B cell (primary cell): Measurements from ENCODE around the gene ACIN1. TPM values are rescaled to one million over a fixed set of nuclear protein-coding genes. Genes with fewer than 3 reads are reported as not detected.

ENCODE experiments used
- ATAC-seq: fragments of 200-7000 bp; cut with Tn5 transposase; one replicate; pipeline ENCODE4 v1.10.0; 2021; ENCODE audit warnings: low read depth, mild to moderate bottlenecking, moderate number of reproducible peaks, moderate library complexity
- CTCF ChIA-PET: fragments of 350-600 bp; sonication (Branson Sonifier 250); formaldehyde crosslinking; loops from one replicate; lab custom pipeline; 2021; ENCODE audit warnings: antibody characterized with exemption, inconsistent platforms; lab: Charles Lee
- POLR2A ChIA-PET: fragments of 350-600 bp; sonication (Branson Sonifier 250); formaldehyde crosslinking; loops from one replicate; lab custom pipeline; 2021; ENCODE audit warnings: antibody characterized with exemption; lab: Charles Lee
- DNase-seq: peaks from one replicate; pipeline ENCODE4 v3.0.0; 2013
- H2AFZ ChIP-seq: 2 replicates; pipeline ENCODE4 v1.6.1; 2012; ENCODE audit warnings: mild to moderate bottlenecking, low read depth, low read length; ENCODE audit not compliant: insufficient read depth, poor library complexity, severe bottlenecking
- H3K27ac ChIP-seq, 2 donors: 1 replicate in 1 of 2; 2 replicates in 1 of 2; pipeline ENCODE4 v1.5.1; 2012 to 2013; ENCODE audit warnings: low read length in 2 of 2, mild to moderate bottlenecking in 2 of 2, moderate library complexity in 1 of 2
- H3K27me3 ChIP-seq, 4 experiments: fragments of 200-600 bp in 1 of 4; sonication (generic) in 1 of 4; replicated peaks in 1 of 4; 1 replicate in 2 of 4; 2 replicates in 2 of 4; pipeline versions ENCODE4 v1.6.1 to v1.7.0; 2013 to 2016; ENCODE audit warnings: low read length in 3 of 4, mild to moderate bottlenecking in 2 of 4, mixed read lengths in 1 of 4, moderate library complexity in 1 of 4; ENCODE audit not compliant: insufficient read depth in 4 of 4, control insufficient read depth in 3 of 4; ENCODE audit errors: control extremely low read depth in 1 of 4
- H3K36me3 ChIP-seq, 2 experiments: replicated peaks in 1 of 2; 1 replicate in 1 of 2; 2 replicates in 1 of 2; pipeline versions ENCODE4 v1.6.1 to v1.7.1; 2013; ENCODE audit warnings: low read length in 1 of 2; ENCODE audit not compliant: insufficient read depth in 2 of 2, control insufficient read depth in 1 of 2; ENCODE audit errors: control extremely low read depth in 1 of 2, extremely low read depth in 1 of 2
- H3K4me1 ChIP-seq, 2 donors: fragments of 200-600 bp in 1 of 2; sonication (generic) in 1 of 2; 1 replicate in 1 of 2; 2 replicates in 1 of 2; pipeline versions ENCODE4 v1.5.1 to v1.6.1; 2013 to 2017; ENCODE audit warnings: low read length in 2 of 2; ENCODE audit not compliant: control insufficient read depth in 2 of 2, insufficient read depth in 2 of 2
- H3K4me2 ChIP-seq: replicated peaks from 2 replicates; pipeline ENCODE3; 2012; ENCODE audit warnings: mild to moderate bottlenecking, low read depth, low read length; ENCODE audit not compliant: poor library complexity, severe bottlenecking
- H3K4me3 ChIP-seq, 5 experiments: fragments of 200-600 bp in 1 of 5; sonication (generic) in 1 of 5; 1 replicate in 3 of 5; 2 replicates in 2 of 5; pipeline versions ENCODE4 v1.5.1 to v1.7.0; 2011 to 2016; ENCODE audit warnings: low read length in 4 of 5, mild to moderate bottlenecking in 4 of 5, low read depth in 2 of 5, control low read depth in 1 of 5, moderate library complexity in 1 of 5; ENCODE audit not compliant: insufficient read depth in 1 of 5; ENCODE audit errors: control extremely low read depth in 1 of 5, extremely low read depth in 1 of 5
- H3K79me2 ChIP-seq: fragments of 200-600 bp; sonication (generic); one replicate; pipeline ENCODE4 v1.6.0; 2016; ENCODE audit warnings: low read length; ENCODE audit not compliant: control insufficient read depth, insufficient read depth
- H3K9ac ChIP-seq: fragments of 200-600 bp; sonication (generic); 2 replicates; pipeline ENCODE4 v1.6.1; 2017; ENCODE audit warnings: mild to moderate bottlenecking, low read length, moderate library complexity
- H3K9me3 ChIP-seq, 3 donors: one replicate each; pipeline versions ENCODE4 v1.6.1 to v1.7.1; 2013; ENCODE audit warnings: low read length in 2 of 3; ENCODE audit not compliant: control insufficient read depth in 2 of 3, insufficient read depth in 1 of 3; ENCODE audit errors: control extremely low read depth in 1 of 3
- H4K20me1 ChIP-seq: 2 replicates; pipeline ENCODE4 v1.6.0; 2012; ENCODE audit warnings: mild to moderate bottlenecking, low read length; ENCODE audit not compliant: insufficient read depth, control insufficient read depth, poor library complexity, severe bottlenecking
- H3K27ac Mint-ChIP-seq: one replicate; pipeline ENCODE4 v1.8.0; 2021; ENCODE audit warnings: mixed read lengths
- H3K27me3 Mint-ChIP-seq: one replicate; pipeline ENCODE4 v1.8.0; 2021; ENCODE audit warnings: mixed read lengths
- H3K4me1 Mint-ChIP-seq: one replicate; pipeline ENCODE4 v1.8.0; 2021; ENCODE audit warnings: mixed read lengths
- H3K4me3 Mint-ChIP-seq: one replicate; pipeline ENCODE4 v1.8.0; 2021; ENCODE audit warnings: mixed read lengths
- H3K9me3 Mint-ChIP-seq: one replicate; pipeline ENCODE4 v1.8.0; 2022; ENCODE audit warnings: mixed read lengths; ENCODE audit not compliant: insufficient read depth
- EZH2 ChIP-seq: IDR thresholded peaks from 2 replicates; pipeline ENCODE4 v1.6.1; 2012; ENCODE audit warnings: borderline replicate concordance, low read depth, mild to moderate bottlenecking, moderate library complexity, low read length; ENCODE audit not compliant: insufficient read depth, poor library complexity, severe bottlenecking
- WGBS: methylation state at CpG from one replicate; pipeline ENCODE4 v1.1.5; 2013; ENCODE audit warnings: missing lambda C conversion rate; ENCODE audit not compliant: insufficient coverage; 5-methylcytosine and 5-hydroxymethylcytosine counted together
- intact Hi-C: fragments of 100-400 bp; cut with micrococcal nuclease; formaldehyde crosslinking; loops from one replicate; pipeline ENCODE4 v1.10.0; 2022
- polyA plus RNA-seq: library from polyadenylated mRNA; depleted of rRNA; stranded (reverse); fragments of >200 nt; gene quantifications from 2 replicates; pipeline ENCODE4 v1.2.3, GENCODE V29; 2012
- total RNA-seq, 2 donors: library from RNA; stranded (reverse); fragments of 120-200 nt in 1 of 2; gene quantifications; 1 replicate in 1 of 2; 2 replicates in 1 of 2; pipeline versions ENCODE4 v1.2.3 to v1.2.4, GENCODE V29; 2013 to 2022
- TF ChIP-seq, protein P1 (sequence below): fragments of 200-600 bp; IDR thresholded peaks from one replicate; pipeline ENCODE4 v1.8.0; 2022; ENCODE audit warnings: antibody characterized with exemption, mild to moderate bottlenecking

Gene ACIN1
- total and polyA plus RNA-seq, 2 donors (not counting 1 experiment from before 2014, with no cell fraction given): 178 to 359 TPM

DNA sequence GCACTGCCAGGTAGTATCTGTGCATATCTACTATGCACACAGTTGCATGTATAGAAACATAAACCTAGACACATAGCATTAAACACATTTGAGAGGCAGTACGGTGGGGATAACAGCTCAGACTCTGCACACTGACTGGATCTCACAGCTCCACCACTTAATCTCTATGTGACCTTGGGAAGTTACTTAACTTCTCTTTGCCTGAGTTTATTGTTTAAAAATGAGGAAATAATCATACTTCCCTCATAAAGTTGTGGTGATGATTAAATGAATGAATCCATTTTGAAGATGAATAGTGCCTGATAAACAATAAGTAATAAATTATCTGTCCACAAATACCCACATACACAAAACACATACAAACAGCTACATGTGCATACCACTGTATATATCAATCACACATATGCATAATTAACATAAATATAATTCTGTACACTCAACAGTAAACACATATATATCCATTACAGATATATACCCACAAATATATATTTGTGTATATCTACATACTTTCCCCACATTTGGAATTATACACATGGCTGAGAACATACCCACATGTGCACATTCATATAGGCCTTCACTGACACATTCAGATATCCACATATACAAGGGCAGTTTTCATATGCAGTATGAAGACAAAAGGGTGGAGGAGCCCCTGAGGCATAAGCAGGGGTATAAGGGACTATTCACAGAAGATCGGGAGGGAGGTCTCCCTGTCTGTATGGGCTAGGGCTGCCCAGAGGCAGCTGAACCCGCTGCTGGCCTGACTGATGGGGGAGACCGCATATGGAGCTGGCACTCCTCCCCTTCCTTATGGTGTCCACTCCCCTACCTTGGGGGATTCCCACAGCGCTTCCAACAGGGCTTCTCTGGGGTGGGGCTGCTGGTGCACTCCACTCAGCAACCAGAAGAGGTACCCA lies 43.5 kb downstream of the ACIN1 start:
- H3K27me3 Mint-ChIP-seq: no peaks in the 10 kb centered on the region
- no peak overlapping the region for H3K4me3 ChIP-seq
- CTCF ChIA-PET: interaction anchor here (1.1 to 19.1 kb wide), 3 partner anchors 9 to 66 kb away, joined by 3 to 1134 read pairs (median 4); partner anchors contain the start of gene AJUBA
- no peaks in the 10 kb centered on the region for H4K20me1 ChIP-seq
- no peak overlapping the region for H3K27ac ChIP-seq
- H3K4me1 Mint-ChIP-seq: peaks cover 8% of the 10 kb centered on the region
- TF ChIP-seq, protein P1, sequence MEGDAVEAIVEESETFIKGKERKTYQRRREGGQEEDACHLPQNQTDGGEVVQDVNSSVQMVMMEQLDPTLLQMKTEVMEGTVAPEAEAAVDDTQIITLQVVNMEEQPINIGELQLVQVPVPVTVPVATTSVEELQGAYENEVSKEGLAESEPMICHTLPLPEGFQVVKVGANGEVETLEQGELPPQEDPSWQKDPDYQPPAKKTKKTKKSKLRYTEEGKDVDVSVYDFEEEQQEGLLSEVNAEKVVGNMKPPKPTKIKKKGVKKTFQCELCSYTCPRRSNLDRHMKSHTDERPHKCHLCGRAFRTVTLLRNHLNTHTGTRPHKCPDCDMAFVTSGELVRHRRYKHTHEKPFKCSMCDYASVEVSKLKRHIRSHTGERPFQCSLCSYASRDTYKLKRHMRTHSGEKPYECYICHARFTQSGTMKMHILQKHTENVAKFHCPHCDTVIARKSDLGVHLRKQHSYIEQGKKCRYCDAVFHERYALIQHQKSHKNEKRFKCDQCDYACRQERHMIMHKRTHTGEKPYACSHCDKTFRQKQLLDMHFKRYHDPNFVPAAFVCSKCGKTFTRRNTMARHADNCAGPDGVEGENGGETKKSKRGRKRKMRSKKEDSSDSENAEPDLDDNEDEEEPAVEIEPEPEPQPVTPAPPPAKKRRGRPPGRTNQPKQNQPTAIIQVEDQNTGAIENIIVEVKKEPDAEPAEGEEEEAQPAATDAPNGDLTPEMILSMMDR: no peak
- no peak for TF ChIP-seq EZH2
- intact Hi-C loops: loop anchor here (10.0 kb wide), 2 partner anchors 667 to 747 kb away; no protein-coding TSS in a partner anchor
- H3K27me3 ChIP-seq: no peaks in the 10 kb centered on the region
- 80% methylated on average over 2 of the region's 5 CpGs for WGBS
- peaks cover 3 to 5% of the 10 kb centered on the region in 2 donors for H3K4me1 ChIP-seq
- DNase-seq: no peak
- no peak overlapping the region for H2AFZ ChIP-seq
- ATAC-seq: no peak
- H3K27ac Mint-ChIP-seq: no peak overlapping the region
- no peaks in the 10 kb centered on the region for H3K36me3 ChIP-seq
- H3K9me3 Mint-ChIP-seq: no peaks in the 10 kb centered on the region
- no peaks in the 10 kb centered on the region for H3K79me2 ChIP-seq
- no peak overlapping the region for H3K4me2 ChIP-seq
- no peak overlapping the region for H3K4me3 Mint-ChIP-seq
- POLR2A ChIA-PET: no interaction called here
- H3K9ac ChIP-seq: no peak overlapping the region
- H3K9me3 ChIP-seq: no peaks in the 10 kb centered on the region

DNA sequence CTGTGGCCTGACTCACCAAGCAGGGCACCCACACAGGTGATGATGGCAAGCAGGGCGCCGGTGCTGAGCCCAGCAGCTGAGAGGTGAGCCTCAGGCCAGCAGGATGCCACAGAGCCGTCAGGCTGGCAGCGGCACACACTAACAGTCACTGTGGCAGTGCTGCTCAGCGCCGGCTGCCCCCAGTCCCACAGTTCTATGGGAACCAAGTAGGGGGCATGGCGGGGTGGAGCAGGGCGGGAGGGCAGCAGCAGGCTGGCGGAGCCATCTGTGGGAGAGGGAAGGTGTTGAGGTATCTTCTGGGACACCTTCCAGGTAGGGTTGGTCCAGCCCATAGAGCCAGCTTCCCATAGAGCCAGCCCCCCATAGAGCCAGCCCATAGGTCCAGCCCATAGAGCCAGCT lies 45.9 kb downstream of the ACIN1 start:
- H3K27ac ChIP-seq: no peak overlapping the region
- H3K27me3 ChIP-seq: no peaks in the 10 kb centered on the region
- no peak overlapping the region for H3K4me3 Mint-ChIP-seq
- H3K9me3 ChIP-seq: no peaks in the 10 kb centered on the region
- no peaks in the 10 kb centered on the region for H3K36me3 ChIP-seq
- no peak overlapping the region for H2AFZ ChIP-seq
- H3K27me3 Mint-ChIP-seq: no peaks in the 10 kb centered on the region
- ChIA-PET CTCF (interaction anchor here (0.9 kb wide), 1 partner anchor 9 kb away, joined by 3 read pairs; no protein-coding TSS in a partner anchor), POLR2A (no interaction called here)
- no peak overlapping the region for H3K27ac Mint-ChIP-seq
- H3K4me3 ChIP-seq: no peak overlapping the region
- ATAC-seq: no peak
- H3K4me2 ChIP-seq: no peak overlapping the region
- no peak for TF ChIP-seq EZH2
- TF ChIP-seq, protein P1: no peak
- no peaks in the 10 kb centered on the region for H3K79me2 ChIP-seq
- no peak overlapping the region for H3K9ac ChIP-seq
- no peaks in the 10 kb centered on the region for H3K9me3 Mint-ChIP-seq
- no peaks in the 10 kb centered on the region for H3K4me1 ChIP-seq
- H3K4me1 Mint-ChIP-seq: no peaks in the 10 kb centered on the region
- H4K20me1 ChIP-seq: no peaks in the 10 kb centered on the region
- intact Hi-C loops: no loop called here
- 95% methylated on average over 6 of the region's 9 CpGs for WGBS
- DNase-seq: no peak
